ENCODE results near the gene P2RY13. TPM values are rescaled to one million over a fixed set of nuclear protein-coding genes. Genes with fewer than 3 reads are reported as not detected.

P2RY13 gene
- total RNA-seq, 2 experiments from 2014 or later: not detected

GRCh38 chr3:151327571-151328198 is 1.7 kb downstream of the P2RY13 start:
- no peak for ATAC-seq
- no peak overlapping the region for H3K4me3 Mint-ChIP-seq
- DNase-seq: no peak
- ChIA-PET CTCF (interaction anchor here (0.8 to 4.6 kb wide), 19 partner anchors 9 to 167 kb away, joined by 3 to 45 read pairs (median 5); partner anchors contain the start of gene GPR87), POLR2A (interaction anchor here (0.7 kb wide), 1 partner anchor 177 kb away, joined by 3 read pairs; no protein-coding TSS in a partner anchor)
- peak; percentile 49 for TF ChIP-seq CTCF (IDR thresholded peaks at IDR 0.05)
- intact Hi-C loops (cut with micrococcal nuclease): loop anchor here (5.0 kb wide), 1 partner anchor 35 kb away; no protein-coding TSS in a partner anchor
- H3K36me3 Mint-ChIP-seq (ENCODE audit: low read depth): no peaks in the 10 kb centered on the region
- peaks cover 6% of the 10 kb centered on the region for H3K27me3 Mint-ChIP-seq
- H3K27ac Mint-ChIP-seq: no peak overlapping the region
- H3K4me1 Mint-ChIP-seq (ENCODE audit: low read depth): peaks cover 6% of the 10 kb centered on the region
- no peaks in the 10 kb centered on the region for H3K9me3 Mint-ChIP-seq

GRCh38 chr3:151322511-151322910 is 6.8 kb downstream of the P2RY13 start:
- no peak for TF ChIP-seq CTCF (IDR thresholded peaks at IDR 0.05)
- Mint-ChIP-seq H3K27ac (no peak overlapping the region), H3K4me3 (no peak overlapping the region), H3K4me1 (ENCODE audit: low read depth) (peaks cover 11% of the 10 kb centered on the region), H3K27me3 (peaks cover 3% of the 10 kb centered on the region), H3K9me3 (no peaks in the 10 kb centered on the region), H3K36me3 (ENCODE audit: low read depth) (no peaks in the 10 kb centered on the region)
- POLR2A ChIA-PET: interaction anchor here (0.6 kb wide), 1 partner anchor 17 kb away, joined by 3 read pairs; no protein-coding TSS in a partner anchor
- CTCF ChIA-PET: interaction anchor here (2.2 kb wide), 1 partner anchor 94 kb away, joined by 8 read pairs; no protein-coding TSS in a partner anchor
- DNase-seq: no peak
- no peak for ATAC-seq
- intact Hi-C loops (cut with micrococcal nuclease): no loop called here

GRCh38 chr3:151321526-151321925 is 7.8 kb downstream of the P2RY13 start:
- Mint-ChIP-seq H3K27me3 (peaks cover 3% of the 10 kb centered on the region), H3K4me3 (no peak overlapping the region), H3K9me3 (no peaks in the 10 kb centered on the region), H3K27ac (no peak overlapping the region), H3K4me1 (ENCODE audit: low read depth) (peaks cover 15% of the 10 kb centered on the region), H3K36me3 (ENCODE audit: low read depth) (no peaks in the 10 kb centered on the region)
- no peak for ATAC-seq
- no peak for DNase-seq
- TF ChIP-seq CTCF (IDR thresholded peaks at IDR 0.05): no peak
- intact Hi-C loops (cut with micrococcal nuclease): no loop called here
- ChIA-PET POLR2A (interaction anchor here (0.6 to 0.7 kb wide), 2 partner anchors 16 to 279 kb away, joined by 3 to 5 read pairs; no protein-coding TSS in a partner anchor), CTCF (interaction anchor here (1.0 to 2.2 kb wide), 4 partner anchors 14 to 95 kb away, joined by 4 to 8 read pairs (median 4); no protein-coding TSS in a partner anchor)

GRCh38 chr3:151320131-151320530 is 9.2 kb downstream of the P2RY13 start:
- CTCF ChIA-PET: interaction anchor here (1.6 to 1.7 kb wide), 2 partner anchors 13 to 93 kb away, joined by 4 to 5 read pairs; no protein-coding TSS in a partner anchor
- POLR2A ChIA-PET: no interaction called here
- no peaks in the 10 kb centered on the region for H3K36me3 Mint-ChIP-seq (ENCODE audit: low read depth)
- ATAC-seq: no peak
- no peak overlapping the region for H3K27ac Mint-ChIP-seq
- no peak for DNase-seq
- H3K27me3 Mint-ChIP-seq: no peaks in the 10 kb centered on the region
- H3K9me3 Mint-ChIP-seq: no peaks in the 10 kb centered on the region
- no peak overlapping the region for H3K4me3 Mint-ChIP-seq
- peaks cover 22% of the 10 kb centered on the region for H3K4me1 Mint-ChIP-seq (ENCODE audit: low read depth)
- TF ChIP-seq CTCF (IDR thresholded peaks at IDR 0.05): no peak
- intact Hi-C loops (cut with micrococcal nuclease): no loop called here

GRCh38 chr3:151319628-151320027 is 9.7 kb downstream of the P2RY13 start:
- no peak for DNase-seq
- intact Hi-C loops (cut with micrococcal nuclease): no loop called here
- ChIA-PET POLR2A (no interaction called here), CTCF (interaction anchor here (1.2 kb wide), 1 partner anchor 8 kb away, joined by 4 read pairs; no protein-coding TSS in a partner anchor)
- ATAC-seq: no peak
- Mint-ChIP-seq H3K4me1 (ENCODE audit: low read depth) (peaks cover 22% of the 10 kb centered on the region), H3K27me3 (no peaks in the 10 kb centered on the region), H3K36me3 (ENCODE audit: low read depth) (no peaks in the 10 kb centered on the region), H3K4me3 (no peak overlapping the region), H3K9me3 (no peaks in the 10 kb centered on the region), H3K27ac (no peak overlapping the region)
- TF ChIP-seq CTCF (IDR thresholded peaks at IDR 0.05): no peak
